Osteoblast (primary cell): ENCODE measurements around the gene EME1. TPM values are rescaled to one million over a fixed set of nuclear protein-coding genes. Genes with fewer than 3 reads are reported as not detected.
A peak's percentile ranks its signal among the peaks of the same experiment; 100 is the strongest.

Source experiments
- DNase-seq: peaks from one replicate; pipeline ENCODE4 v3.0.0; 2011; ENCODE audit warnings: low spot score, mixed read lengths; ENCODE audit not compliant: insufficient read length; ENCODE audit errors: missing footprints
- H2AFZ ChIP-seq: 2 replicates; pipeline ENCODE4 v1.6.0; 2011; ENCODE audit warnings: mild to moderate bottlenecking, low read length
- H3K27ac ChIP-seq: 2 replicates; pipeline ENCODE4 v1.5.1; 2011; ENCODE audit warnings: mild to moderate bottlenecking, low read depth, low read length, moderate library complexity
- H3K27me3 ChIP-seq: 2 replicates; pipeline ENCODE4 v1.6.0; 2012; ENCODE audit warnings: mild to moderate bottlenecking, control low read depth, inconsistent platforms, low read length, moderate library complexity; ENCODE audit not compliant: insufficient read depth
- H3K36me3 ChIP-seq: 2 replicates; pipeline ENCODE4 v1.5.1; 2011; ENCODE audit warnings: mild to moderate bottlenecking, low read length, control low read depth, moderate library complexity; ENCODE audit not compliant: insufficient read depth
- H3K4me1 ChIP-seq: 2 replicates; pipeline ENCODE4 v1.5.1; 2011; ENCODE audit warnings: mild to moderate bottlenecking, low read length, control low read depth, moderate library complexity; ENCODE audit not compliant: insufficient read depth
- H3K4me2 ChIP-seq: 2 replicates; pipeline ENCODE4 v1.6.0; 2011; ENCODE audit warnings: mild to moderate bottlenecking, low read length; ENCODE audit not compliant: insufficient read depth
- H3K4me3 ChIP-seq: fragments of 200-600 bp; sonication (generic); 3 replicates; pipeline ENCODE4 v1.5.1; 2012; ENCODE audit warnings: mild to moderate bottlenecking, low read length, inconsistent platforms; ENCODE audit not compliant: insufficient read depth
- H3K79me2 ChIP-seq: 2 replicates; pipeline ENCODE4 v1.6.0; 2012; ENCODE audit warnings: mild to moderate bottlenecking, low read length, control low read depth, inconsistent platforms; ENCODE audit not compliant: insufficient read depth
- H3K9me3 ChIP-seq: 2 replicates; pipeline ENCODE4 v1.5.1; 2011; ENCODE audit warnings: low read depth, low read length, control low read depth
- H4K20me1 ChIP-seq: 2 replicates; pipeline ENCODE4 v1.6.0; 2012; ENCODE audit warnings: mild to moderate bottlenecking, low read length, control low read depth; ENCODE audit not compliant: insufficient read depth
- CTCF ChIP-seq: IDR thresholded peaks from 2 replicates; pipeline ENCODE4 v1.5.1; 2011; ENCODE audit warnings: mild to moderate bottlenecking, low read depth, low read length, moderate library complexity; ENCODE audit errors: extremely low read depth
- total RNA-seq: library from RNA; depleted of rRNA; stranded (reverse); fragments of >200 nt; gene quantifications from 2 replicates; pipeline ENCODE4 v1.2.3, GENCODE V29; 2012

The EME1 gene
- total RNA-seq, 1 donor, result 0.72 TPM

- Histone ChIP-seq H3K4me3 (peak overlapping the region; percentile 58), H3K79me2 (no peaks in the 10 kb centered on the region), H3K9me3 (no peaks in the 10 kb centered on the region), H3K27me3 (no peaks in the 10 kb centered on the region), H2AFZ (peak overlapping the region; percentile 49), H3K27ac (peak overlapping the region; percentile 64), H3K4me1 (peaks cover 38% of the 10 kb centered on the region), H3K36me3 (no peaks in the 10 kb centered on the region), H3K4me2 (peak overlapping the region; percentile 80), H4K20me1 (no peaks in the 10 kb centered on the region)
- TF ChIP-seq CTCF, result no peak
- DNase-seq, result peak; percentile 58
These were observed 47.5 kb downstream of the EME1 start for GRCh38 chr17:50420419-50421112.

- H3K27me3 ChIP-seq, result no peaks in the 10 kb centered on the region
- H4K20me1 ChIP-seq, result no peaks in the 10 kb centered on the region
- H3K9me3 ChIP-seq, result no peaks in the 10 kb centered on the region
- peak; percentile 47 for DNase-seq
- peaks cover 41% of the 10 kb centered on the region for H3K4me1 ChIP-seq
- H3K79me2 ChIP-seq, result peaks cover 2% of the 10 kb centered on the region
- H3K4me3 ChIP-seq, result peak overlapping the region; percentile 58
- peak overlapping the region; percentile 49 for H2AFZ ChIP-seq
- peak overlapping the region; percentile 80 for H3K4me2 ChIP-seq
- H3K36me3 ChIP-seq, result no peaks in the 10 kb centered on the region
- peak overlapping the region; percentile 64 for H3K27ac ChIP-seq
- no peak for TF ChIP-seq CTCF
These were observed 48.5 kb downstream of the EME1 start for GRCh38 chr17:50421308-50422051.

GRCh38 chr17:50422738-50423137 lies 49.7 kb downstream of the EME1 start:
- no peak for DNase-seq
- no peak overlapping the region for H2AFZ ChIP-seq
- no peaks in the 10 kb centered on the region for H3K27me3 ChIP-seq
- H3K79me2 ChIP-seq, result peaks cover 9% of the 10 kb centered on the region
- TF ChIP-seq CTCF, result no peak
- H3K4me3 ChIP-seq, result no peak overlapping the region
- H4K20me1 ChIP-seq, result peaks cover 3% of the 10 kb centered on the region
- H3K4me2 ChIP-seq, result no peak overlapping the region
- H3K36me3 ChIP-seq, result no peaks in the 10 kb centered on the region
- no peaks in the 10 kb centered on the region for H3K9me3 ChIP-seq
- H3K4me1 ChIP-seq, result peaks cover 52% of the 10 kb centered on the region
- H3K27ac ChIP-seq, result no peak overlapping the region

- H2AFZ ChIP-seq, result no peak overlapping the region
These were observed 50.6 kb downstream of the EME1 start for GRCh38 chr17:50423553-50424159.

More at GRCh38 chr17:50423553-50424159, 50.6 kb downstream of the EME1 start:
- Histone ChIP-seq H3K36me3 (no peaks in the 10 kb centered on the region), H3K4me2 (peak overlapping the region; percentile 53), H4K20me1 (peaks cover 3% of the 10 kb centered on the region), H3K4me1 (peaks cover 55% of the 10 kb centered on the region), H3K4me3 (no peak overlapping the region), H3K27me3 (no peaks in the 10 kb centered on the region), H3K79me2 (peaks cover 16% of the 10 kb centered on the region), H3K27ac (peak overlapping the region; percentile 72), H3K9me3 (no peaks in the 10 kb centered on the region)
- peak; percentile 98 for DNase-seq
- no peak for TF ChIP-seq CTCF
